Cortex of kidney (tissue), 1 donor: Measurements from ENCODE around the gene ZIC2.
"Not testable (repeated sequence)": the region's sequence is repeated elsewhere in the genome, so short reads cannot be mapped to it uniquely, and the experiment has no call there.

Experiments
- DNase-seq: peaks from one replicate; lab custom pipeline; 2025; lab: John Stamatoyannopoulos, UW

The ZIC2 gene

GRCh38 chr13:99981735-99982035 is at the start of gene ZIC2:
TSS of gene ZIC2 (plus strand) at chr13:99981784. CDS start at chr13:99982065, 281 bp downstream.
- no peak for DNase-seq

GRCh38 chr13:99932912-99933311 is 48.7 kb upstream of the ZIC2 start:
- DNase-seq = no peak

GRCh38 chr13:99935772-99936171 is 45.8 kb upstream of the ZIC2 start:
- no peak for DNase-seq

- DNase-seq = no peak
Measured at GRCh38 chr13:99938635-99939034, 42.9 kb upstream of the ZIC2 start.

DNA sequence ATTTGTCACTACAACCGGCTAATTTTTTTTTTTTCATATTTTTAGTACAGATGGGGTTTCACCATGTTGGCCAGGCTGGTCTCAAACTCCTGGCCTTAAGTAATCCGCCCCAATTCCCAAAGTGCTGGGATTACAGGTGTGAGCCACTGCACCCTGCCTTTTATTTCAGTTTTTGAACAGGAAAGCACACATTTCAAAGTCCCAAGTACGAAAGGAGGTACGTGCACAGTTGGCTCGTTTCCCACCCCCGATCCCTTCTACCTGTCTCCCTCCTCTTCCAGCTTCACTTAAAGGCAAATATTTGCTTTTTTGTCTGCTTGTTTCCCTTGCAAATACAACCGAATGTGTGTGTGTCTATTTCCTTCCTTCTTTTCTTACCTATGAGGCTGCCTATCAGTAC is 40.5 kb upstream of the ZIC2 start:
- DNase-seq = no peak

- DNase-seq = no peak
Measured at GRCh38 chr13:99941911-99942310, 39.7 kb upstream of the ZIC2 start.

GRCh38 chr13:99944102-99944501 is 37.5 kb upstream of the ZIC2 start:
- DNase-seq = no peak

- DNase-seq = no peak
Measured at GRCh38 chr13:99944606-99945005, 37.0 kb upstream of the ZIC2 start.

GRCh38 chr13:99945515-99945914 is 36.1 kb upstream of the ZIC2 start:
- not testable (repeated sequence) for DNase-seq

- no peak for DNase-seq
Measured at GRCh38 chr13:99947666-99948065, 33.9 kb upstream of the ZIC2 start.

GRCh38 chr13:99948411-99948810 is 33.2 kb upstream of the ZIC2 start:
- DNase-seq = no peak

- DNase-seq = no peak
Measured at GRCh38 chr13:99948907-99949678, 32.5 kb upstream of the ZIC2 start.

- no peak for DNase-seq
Measured at GRCh38 chr13:99949679-99950413, 31.7 kb upstream of the ZIC2 start.

- not testable (repeated sequence) for DNase-seq
Measured at GRCh38 chr13:99951666-99952065, 29.9 kb upstream of the ZIC2 start.

- DNase-seq = no peak
Measured at GRCh38 chr13:99953138-99953755, 28.3 kb upstream of the ZIC2 start.

- no peak for DNase-seq
Measured at GRCh38 chr13:99955107-99955746, 26.4 kb upstream of the ZIC2 start.

GRCh38 chr13:99955747-99956472 is 25.7 kb upstream of the ZIC2 start:
- DNase-seq = no peak

DNA sequence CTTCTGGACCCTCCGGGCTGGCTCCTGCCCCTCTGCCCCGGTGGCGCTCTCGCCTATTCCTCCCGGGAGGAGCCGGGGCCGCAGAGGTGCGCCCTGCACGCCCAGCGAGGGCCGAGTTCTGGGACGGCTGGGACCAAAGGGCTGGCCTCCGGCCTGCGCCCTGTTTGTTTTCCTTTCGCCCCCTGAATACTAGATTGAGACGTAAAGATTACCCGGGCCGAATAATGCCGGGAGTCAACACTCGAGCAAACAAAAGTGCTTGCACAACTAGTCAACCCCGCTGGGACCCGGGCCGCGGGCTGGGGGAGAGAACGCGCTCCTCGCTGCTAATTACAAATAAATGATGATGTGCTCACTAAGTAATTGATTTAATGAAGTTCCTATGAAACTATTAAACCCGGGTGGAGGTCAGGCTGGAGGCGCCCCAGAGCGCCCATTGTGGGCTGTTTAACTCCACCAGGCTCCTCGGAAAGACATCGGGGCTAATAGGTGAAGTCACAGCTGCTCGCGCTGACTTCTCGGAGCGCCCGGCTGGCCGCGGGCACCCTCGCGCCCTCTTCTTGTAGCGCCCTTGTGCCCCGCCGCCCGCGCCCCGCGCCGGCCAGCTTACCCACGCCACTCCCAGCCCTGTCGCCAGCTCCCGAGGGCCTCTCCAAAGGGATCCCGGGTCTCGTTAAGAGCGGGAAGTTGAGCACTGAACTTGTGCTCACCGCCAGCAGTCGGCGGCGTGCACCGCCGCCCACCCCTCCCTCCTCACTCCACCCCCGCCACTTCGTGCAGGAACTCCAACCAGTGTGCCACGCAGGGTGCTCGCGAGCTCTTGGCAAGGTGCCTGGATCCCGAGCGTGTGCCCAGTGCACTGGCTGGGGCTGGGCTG is 24.9 kb upstream of the ZIC2 start:
- no peak for DNase-seq

- DNase-seq = no peak
Measured at GRCh38 chr13:99958406-99959126, 23.0 kb upstream of the ZIC2 start.

DNA sequence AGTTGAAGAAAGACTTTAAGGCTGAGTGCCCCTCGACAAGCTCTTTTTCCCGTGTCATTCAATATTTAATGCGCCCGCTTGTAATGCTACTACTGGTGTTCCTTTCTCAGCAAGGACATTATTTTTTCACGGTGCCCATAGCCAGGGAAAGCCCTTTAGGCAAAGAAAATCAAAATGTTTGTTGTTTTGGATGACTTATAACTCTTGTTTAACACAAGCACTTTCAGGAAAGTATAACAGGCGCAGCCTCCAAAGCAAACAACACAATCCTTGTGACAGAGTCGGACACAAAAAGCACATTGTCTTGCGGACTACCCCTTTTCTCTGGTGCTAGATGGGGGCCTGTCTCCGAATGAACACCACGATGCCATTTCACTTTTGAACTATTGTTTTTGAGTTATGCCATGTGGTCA is 22.5 kb upstream of the ZIC2 start:
- no peak for DNase-seq
